Measurements from ENCODE around the gene PPT1.
A peak's percentile ranks its signal among the peaks of the same experiment; 100 is the strongest.

PPT1 gene

DNA sequence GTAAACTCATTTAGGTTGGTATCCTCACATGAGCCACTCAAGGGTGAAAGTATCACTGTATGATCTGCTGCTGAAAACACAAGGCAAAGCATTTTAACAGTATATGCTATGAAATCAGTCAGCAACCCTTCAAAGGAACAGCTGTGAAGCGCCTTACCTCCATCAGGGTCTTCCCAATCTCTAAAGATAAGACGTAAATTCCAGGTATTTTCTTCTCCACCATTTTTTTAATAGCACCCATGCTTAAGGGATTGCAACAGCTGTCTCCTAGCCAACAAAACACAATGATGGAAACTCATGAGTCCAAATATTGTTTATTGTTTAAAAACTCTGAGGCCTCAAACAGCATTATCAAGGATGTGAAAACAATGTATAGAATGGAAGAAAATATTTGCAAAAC, 4.8 kb downstream of the PPT1 start:
- DNase-seq, result no peak

DNA sequence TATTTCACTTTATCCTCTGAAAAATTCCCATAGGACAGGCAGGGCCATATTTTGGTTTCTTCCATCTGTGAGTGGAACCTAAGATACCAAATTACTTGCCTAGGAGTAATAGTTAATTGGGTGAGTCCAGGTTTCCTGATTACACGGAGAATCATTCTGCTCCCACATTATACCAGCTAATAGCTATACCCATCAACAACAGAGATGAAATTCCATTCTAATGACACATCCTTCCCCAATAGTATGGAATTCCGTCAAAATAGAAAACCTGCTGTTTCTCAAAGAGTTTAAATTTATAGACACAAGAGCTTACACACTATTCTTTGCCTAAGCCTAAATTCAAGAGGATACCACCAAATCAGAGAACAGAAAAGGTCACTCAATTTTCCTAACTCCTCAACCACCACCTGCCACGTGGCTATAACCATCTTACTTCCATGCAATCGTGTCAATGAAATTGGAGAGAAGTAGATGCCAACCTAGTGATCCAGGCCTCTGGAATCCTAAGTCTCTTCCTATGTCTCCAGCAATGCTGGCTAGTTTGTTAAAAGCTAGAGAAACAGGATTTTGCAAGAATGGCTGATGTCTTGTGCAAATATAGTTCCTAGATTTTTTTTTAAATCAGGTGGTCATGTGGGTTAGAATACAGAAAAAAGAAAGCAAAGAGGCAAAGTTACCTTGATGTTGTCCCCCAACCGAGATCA, 6.2 kb downstream of the PPT1 start:
- DNase-seq, result no peak

DNA sequence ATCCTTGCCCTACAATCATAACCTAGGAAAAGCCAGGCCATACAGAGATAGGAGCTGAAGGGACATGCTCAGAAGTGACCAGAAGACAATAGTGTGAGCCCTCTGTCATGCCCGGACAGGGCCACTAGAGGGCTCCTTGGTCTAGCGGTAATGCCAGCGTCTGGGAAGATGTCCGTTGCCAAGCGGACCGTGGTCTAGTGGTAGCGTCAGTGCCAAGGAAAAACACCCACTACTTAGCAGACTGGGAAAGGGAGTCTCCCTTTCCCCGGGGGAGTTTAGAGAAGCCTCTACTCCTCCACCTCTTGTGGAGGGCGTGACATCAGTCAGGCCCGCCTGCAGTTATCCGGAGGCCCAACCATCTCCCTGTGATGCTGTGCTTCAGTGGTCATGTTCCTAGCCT, 12.3 kb downstream of the PPT1 start:
- peak; percentile 43 for DNase-seq

DNA sequence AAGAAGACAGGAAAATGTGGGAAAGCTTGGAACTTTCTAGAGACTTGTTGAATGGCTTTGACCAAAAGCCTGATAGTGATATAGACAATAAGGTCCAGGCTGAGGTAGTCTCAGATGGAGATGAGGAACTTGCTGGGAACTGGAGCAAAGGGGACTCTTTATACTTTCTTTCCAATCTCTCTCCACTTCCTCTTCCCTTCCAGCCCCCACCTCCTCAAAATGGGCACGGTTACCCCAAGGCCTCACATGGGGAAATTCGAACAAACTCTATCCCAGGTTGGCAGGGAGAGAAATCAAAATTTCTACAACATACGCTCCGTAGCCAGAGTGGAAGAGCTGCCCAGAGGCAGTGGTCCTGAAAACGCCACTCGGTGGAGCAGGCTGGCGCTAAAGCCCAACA, 15.2 kb downstream of the PPT1 start:
- no peak for DNase-seq

- no peak for DNase-seq
Observed at GRCh38 chr1:40079774-40080400, 17.2 kb downstream of the PPT1 start.

GRCh38 chr1:40078512-40079333, 18.3 kb downstream of the PPT1 start:
- DNase-seq, result peak; percentile 28

DNA sequence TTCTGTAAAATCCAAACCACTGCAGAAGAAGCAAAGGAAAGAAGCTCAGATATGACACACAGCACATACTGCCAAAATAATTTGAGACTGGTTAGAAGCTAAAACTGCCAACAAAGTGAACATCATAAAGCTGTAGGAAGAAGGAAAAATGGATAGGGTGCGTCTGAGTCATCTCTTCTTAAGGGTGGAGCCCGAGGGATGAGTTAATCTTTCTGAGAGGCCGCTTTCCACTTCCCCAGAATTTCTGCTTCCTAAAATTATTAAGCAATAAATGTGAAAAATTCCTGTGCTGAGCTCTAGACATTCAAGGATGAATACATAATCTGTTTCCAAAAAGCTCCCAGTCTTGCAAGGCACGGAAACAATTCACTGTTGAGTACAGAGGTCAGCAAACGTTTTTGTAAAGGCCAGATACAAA, 20.1 kb downstream of the PPT1 start:
- DNase-seq, result no peak

- DNase-seq, result no peak
Observed at GRCh38 chr1:40075266-40075665, 21.8 kb downstream of the PPT1 start.

- no peak for DNase-seq
Observed at GRCh38 chr1:40073062-40073461, 24.0 kb downstream of the PPT1 start.

DNA sequence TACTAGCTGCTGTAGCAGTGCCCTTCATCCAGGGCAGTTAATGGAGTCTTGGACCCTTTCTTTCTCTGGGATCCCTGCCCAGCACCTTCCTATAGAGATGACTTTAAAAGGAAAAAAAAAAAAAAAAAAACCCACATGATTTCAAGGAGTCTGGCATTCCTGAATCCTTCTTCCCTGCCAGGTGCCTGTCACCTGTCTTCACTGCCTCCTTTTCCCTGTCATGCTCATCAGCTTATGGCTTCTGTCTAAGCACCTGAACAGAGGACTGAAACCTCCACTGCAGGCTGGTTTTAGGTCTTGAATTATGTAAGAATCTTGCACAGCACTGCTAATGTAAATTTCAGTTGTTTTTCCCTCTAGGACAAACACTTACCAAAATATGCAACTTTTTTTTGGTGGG, 24.9 kb downstream of the PPT1 start:
- DNase-seq, result no peak

GRCh38 chr1:40067851-40068250, 29.2 kb downstream of the PPT1 start:
- DNase-seq, result no peak

DNA sequence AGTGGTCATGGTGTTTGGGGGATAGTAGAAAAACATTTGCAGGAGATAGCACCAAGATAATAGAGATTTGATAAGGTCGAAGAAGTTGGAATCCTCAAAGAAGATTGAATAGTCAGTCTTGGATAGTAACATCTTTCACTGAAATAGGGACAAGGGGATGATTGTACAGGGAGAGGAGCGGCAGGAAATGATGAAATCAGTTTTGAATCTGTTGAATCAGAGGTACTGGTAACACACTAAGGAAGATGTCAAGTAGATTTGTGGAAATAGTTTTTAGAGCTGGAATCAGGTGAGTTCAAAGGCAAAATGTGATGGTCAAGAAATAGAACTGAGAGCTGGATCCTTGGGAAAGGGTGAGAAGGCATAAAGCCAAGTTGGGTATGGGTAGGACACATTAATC, 30.0 kb downstream of the PPT1 start:
- no peak for DNase-seq

- no peak for DNase-seq
Observed at GRCh38 chr1:40064797-40065499, 32.1 kb downstream of the PPT1 start.

- no peak for DNase-seq
Observed at GRCh38 chr1:40059960-40060750, 36.9 kb downstream of the PPT1 start.

DNA sequence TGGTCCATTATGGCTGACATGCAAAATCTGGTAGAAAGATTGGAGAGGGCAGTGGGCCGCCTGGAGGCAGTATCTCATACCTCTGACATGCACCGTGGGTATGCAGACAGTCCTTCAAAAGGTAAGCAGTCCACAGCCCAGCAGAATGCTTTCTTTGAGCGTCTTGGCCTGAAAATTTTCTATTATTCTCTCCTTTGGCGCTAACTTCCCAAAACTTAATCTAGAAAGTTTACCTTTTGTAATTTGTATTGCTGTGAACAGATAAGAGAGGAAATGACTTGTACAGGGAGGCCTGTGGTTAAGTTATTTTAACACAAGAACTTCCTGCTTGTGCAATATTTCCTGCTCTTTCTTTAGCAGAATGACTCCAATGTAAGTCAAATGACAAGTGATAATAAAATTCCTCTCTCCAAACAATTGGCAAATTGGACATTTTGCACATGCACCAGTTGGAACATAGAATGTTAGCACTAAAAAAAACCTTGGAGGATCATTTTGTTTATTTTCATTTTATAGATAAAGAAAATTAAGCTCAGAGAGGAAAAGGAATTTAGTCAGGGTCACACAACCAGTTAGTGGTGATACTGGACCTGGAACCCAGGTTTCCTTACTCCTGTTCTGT, 37.6 kb downstream of the PPT1 start:
- DNase-seq, result no peak

DNA sequence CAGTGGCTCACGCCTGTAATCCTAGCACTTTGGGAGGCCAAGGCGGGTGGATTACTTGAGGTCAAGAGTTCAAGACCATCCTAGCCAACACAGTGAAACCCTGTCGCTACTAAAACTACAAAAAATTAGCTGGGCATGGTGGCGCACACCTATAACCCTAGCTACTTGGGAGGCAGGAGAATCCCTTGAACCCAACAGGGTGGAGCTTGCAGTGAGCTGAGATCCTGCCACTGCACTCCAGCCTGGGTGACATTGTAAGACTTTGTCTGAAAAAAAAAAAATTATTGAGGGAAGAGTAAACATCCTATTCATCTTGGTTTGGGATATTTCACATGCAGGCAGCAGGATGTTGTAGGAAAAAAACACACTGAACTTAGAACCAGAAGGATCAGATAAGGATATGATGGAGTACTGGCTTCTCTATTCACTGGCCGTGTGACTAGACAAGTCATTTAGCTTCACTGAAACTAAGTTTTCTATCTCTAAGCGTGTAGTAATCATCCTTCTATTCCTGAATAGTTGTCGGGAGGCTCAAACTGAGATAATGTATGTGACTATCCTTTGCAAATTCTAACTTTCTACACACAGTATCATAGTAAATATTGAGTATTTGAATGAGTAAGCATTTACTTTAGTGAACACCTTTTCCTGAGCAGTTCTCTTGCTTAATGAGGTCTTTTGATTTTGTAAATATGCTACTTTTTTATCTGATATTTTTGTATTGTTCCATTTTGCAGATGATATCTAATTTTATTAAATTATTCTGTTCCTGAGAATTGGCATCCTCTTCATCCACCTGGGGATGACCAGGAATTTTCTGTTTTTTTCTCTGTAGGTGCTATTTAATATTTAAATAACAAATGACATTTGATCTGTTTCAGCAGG, 38.4 kb downstream of the PPT1 start:
- DNase-seq, result no peak

GRCh38 chr1:40058097-40058452, 39.0 kb downstream of the PPT1 start:
- no peak for DNase-seq

DNA sequence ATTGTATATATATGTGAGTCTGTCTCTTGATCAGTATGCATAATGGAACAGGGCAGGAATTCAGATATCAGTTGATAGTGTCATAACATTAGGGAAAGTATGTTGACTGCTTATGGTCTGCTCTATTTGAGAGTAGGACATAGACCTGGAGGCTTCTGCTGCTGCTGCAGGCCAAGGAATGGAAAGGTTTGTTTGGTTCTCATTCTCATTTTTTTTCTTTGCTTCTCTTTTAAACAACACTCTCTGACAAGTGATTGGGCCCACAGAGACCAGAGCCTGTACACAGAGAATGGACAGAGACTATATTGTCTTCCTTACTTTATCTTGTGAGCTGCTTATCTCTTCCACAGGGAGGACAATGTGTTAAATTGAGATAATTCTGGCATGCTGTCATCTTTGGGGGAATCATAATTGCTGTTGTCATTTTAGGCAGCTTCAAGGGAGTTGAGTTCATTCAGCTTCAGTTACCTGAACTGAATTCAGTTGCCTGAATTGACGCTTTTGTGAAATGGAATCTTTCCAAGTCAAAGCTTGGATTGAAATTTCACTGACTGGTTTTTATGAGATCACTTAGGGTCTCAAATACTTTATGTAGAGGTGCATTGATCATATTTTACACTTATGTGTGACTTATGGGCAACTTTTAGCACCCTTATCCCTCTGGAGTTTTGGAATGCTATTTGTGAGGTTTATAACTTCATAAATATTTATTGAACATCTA, 39.6 kb downstream of the PPT1 start:
- no peak for DNase-seq

DNA sequence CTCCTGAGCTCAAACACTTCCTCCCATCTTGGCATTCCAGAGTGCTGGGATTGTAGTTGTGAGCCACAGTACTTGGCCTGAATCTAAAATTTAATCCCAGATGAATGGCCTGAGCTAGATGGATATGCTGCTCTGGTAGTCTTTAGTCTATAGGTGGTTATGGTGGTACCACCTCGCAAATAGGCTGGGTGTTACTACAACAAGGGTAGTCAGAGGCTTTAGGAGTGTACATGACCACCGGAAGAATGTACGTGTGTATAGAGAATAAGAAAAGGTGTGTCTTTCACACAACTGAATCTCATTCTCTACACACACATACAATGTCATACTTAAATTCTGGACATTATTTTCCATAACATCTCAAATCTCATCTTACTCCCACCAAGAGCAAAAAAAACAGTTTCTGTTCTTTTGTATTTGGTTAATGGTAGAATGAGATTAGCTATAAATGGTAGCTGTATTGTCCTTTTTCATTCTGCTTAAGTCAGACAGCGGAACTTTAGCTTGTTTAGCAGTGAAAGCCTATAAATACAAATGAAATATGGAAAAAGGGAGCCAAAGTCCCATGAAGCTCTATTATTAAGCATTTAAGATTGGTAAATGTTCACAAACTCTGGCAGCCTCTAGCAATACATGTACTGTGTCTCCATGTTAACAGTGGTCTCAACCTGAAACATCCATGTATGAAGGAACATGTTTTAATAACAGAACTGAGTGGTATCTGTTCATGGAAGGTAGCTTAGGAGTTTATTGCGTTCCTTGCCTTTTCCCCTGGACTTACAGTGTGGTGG, 40.3 kb downstream of the PPT1 start:
- DNase-seq, result no peak

Data from DMS79 treated with DMSO at 0.1 percent for 48 hours (cell line).